Naive thymus-derived CD4-positive, alpha-beta T cell (primary cell): ENCODE results near the gene IFI27L2. TPM values are rescaled to one million over a fixed set of nuclear protein-coding genes. Genes with fewer than 3 reads are reported as not detected.

Experiments
- ATAC-seq: fragments of 150-1000 bp; cut with Tn5 transposase; 2 replicates; pipeline ENCODE4 v1.10.0; 2021; ENCODE audit warnings: mild to moderate bottlenecking, moderate library complexity
- CTCF ChIA-PET: fragments of 350-600 bp; sonication (Branson Sonifier 250); formaldehyde crosslinking; loops from one replicate; lab custom pipeline; 2021; ENCODE audit warnings: antibody characterized with exemption; lab: Charles Lee
- POLR2A ChIA-PET: fragments of 350-600 bp; sonication (Branson Sonifier 250); formaldehyde crosslinking; loops from one replicate; lab custom pipeline; 2021; ENCODE audit warnings: antibody characterized with exemption, inconsistent platforms; lab: Charles Lee
- DNase-seq, 9 donors: peaks; one replicate each; pipeline versions ENCODE4 v3.0.0 to v3.0.0-alpha.2; 2020 to 2022; ENCODE audit warnings: mixed read lengths in 1 of 9
- H3K27ac ChIP-seq: one replicate; pipeline ENCODE4 v1.7.0; 2013; ENCODE audit warnings: mild to moderate bottlenecking, low read depth, low read length, moderate library complexity
- H3K27me3 ChIP-seq, 2 donors: one replicate each; pipeline ENCODE4 v1.7.0; 2013; ENCODE audit warnings: low read length in 2 of 2, mild to moderate bottlenecking in 2 of 2, moderate library complexity in 2 of 2; ENCODE audit not compliant: control insufficient read depth in 2 of 2, insufficient read depth in 2 of 2
- H3K36me3 ChIP-seq, 3 experiments: 1 replicate in 2 of 3; 2 replicates in 1 of 3; pipeline ENCODE4 v1.7.0; 2013; ENCODE audit warnings: low read length in 3 of 3, mild to moderate bottlenecking in 3 of 3, moderate library complexity in 1 of 3; ENCODE audit not compliant: insufficient read depth in 3 of 3, control insufficient read depth in 2 of 3
- H3K4me1 ChIP-seq, 2 donors: one replicate each; pipeline ENCODE4 v1.7.0; 2013; ENCODE audit warnings: low read length in 2 of 2, mild to moderate bottlenecking in 2 of 2, moderate library complexity in 1 of 2; ENCODE audit not compliant: control insufficient read depth in 2 of 2, insufficient read depth in 2 of 2
- H3K4me3 ChIP-seq: 2 replicates; pipeline ENCODE4 v1.7.0; 2013; ENCODE audit warnings: mild to moderate bottlenecking, low read length
- H3K9me3 ChIP-seq, 3 experiments: 1 replicate in 2 of 3; 2 replicates in 1 of 3; pipeline ENCODE4 v1.7.0; 2013; ENCODE audit warnings: low read length in 3 of 3; ENCODE audit not compliant: control insufficient read depth in 2 of 3
- H3K27ac Mint-ChIP-seq, 9 donors: one replicate each; pipeline ENCODE4 v1.8.0; 2020 to 2022; ENCODE audit warnings: mixed read lengths in 9 of 9, mild to moderate bottlenecking in 8 of 9, moderate library complexity in 5 of 9, inconsistent platforms in 2 of 9
- H3K27me3 Mint-ChIP-seq, 5 donors: one replicate each; pipeline ENCODE4 v1.8.0; 2021 to 2022; ENCODE audit warnings: mixed read lengths in 5 of 5, mild to moderate bottlenecking in 1 of 5
- H3K36me3 Mint-ChIP-seq, 5 donors: one replicate each; pipeline ENCODE4 v1.8.0; 2020 to 2022; ENCODE audit warnings: mixed read lengths in 5 of 5, mild to moderate bottlenecking in 3 of 5, inconsistent platforms in 1 of 5
- H3K4me1 Mint-ChIP-seq, 7 donors: one replicate each; pipeline ENCODE4 v1.8.0; 2020 to 2022; ENCODE audit warnings: mixed read lengths in 7 of 7, mild to moderate bottlenecking in 3 of 7, inconsistent platforms in 1 of 7
- H3K4me3 Mint-ChIP-seq, 10 donors: one replicate each; pipeline ENCODE4 v1.8.0; 2020 to 2022; ENCODE audit warnings: mild to moderate bottlenecking in 10 of 10, mixed read lengths in 10 of 10, moderate library complexity in 6 of 10, inconsistent platforms in 2 of 10
- H3K9me3 Mint-ChIP-seq, 11 donors: one replicate each; pipeline ENCODE4 v1.8.0; 2020 to 2022; ENCODE audit warnings: mixed read lengths in 11 of 11, mild to moderate bottlenecking in 4 of 11, inconsistent platforms in 1 of 11, moderate library complexity in 1 of 11
- intact Hi-C, 2 donors: fragments of 100-400 bp; cut with micrococcal nuclease; formaldehyde crosslinking; loops; one replicate each; pipeline ENCODE4 v1.15.1; 2023
- polyA plus RNA-seq, 2 donors: library from polyadenylated mRNA; unstranded; fragments of 300-500 nt; fragmentation: Illumina TruSeq; gene quantifications; one replicate each; pipeline ENCODE4 v1.2.3, GENCODE V29; 2021
- total RNA-seq, 6 experiments: library from RNA in 5 of 6; stranded (reverse) in 5 of 6; gene quantifications; 1 replicate in 5 of 6; 2 replicates in 1 of 6; pipeline ENCODE4 v1.2.3 and lab custom pipeline; 2021 to 2026

The IFI27L2 gene
- total and polyA plus RNA-seq, 7 experiments from 2014 or later = 17.2 to 65.8 (median 29.2) TPM

GRCh38 chr14:94145902-94146527 is 16.6 kb upstream of the IFI27L2 start:
- Histone ChIP-seq H3K27ac (no peak overlapping the region), H3K9me3 (no peaks in the 10 kb centered on the region), H3K27me3 (no peaks in the 10 kb centered on the region), H3K36me3 (no peaks in the 10 kb centered on the region), H3K4me3 (no peak overlapping the region), H3K4me1 (peaks cover 0 to 6% of the 10 kb centered on the region in 2 donors)
- ChIA-PET POLR2A (interaction anchor here (0.6 to 1.1 kb wide), 2 partner anchors 12 to 153 kb away, joined by 3 read pairs; no protein-coding TSS in a partner anchor), CTCF (interaction anchor here (1.1 kb wide), 1 partner anchor 10 kb away, joined by 7 read pairs; no protein-coding TSS in a partner anchor)
- Mint-ChIP-seq H3K27ac (peak overlapping the region in 1 of 9 donors; percentile 34), H3K36me3 (no peaks in the 10 kb centered on the region), H3K27me3 (peaks cover 0 to 35% (median 0%) of the 10 kb centered on the region in 5 donors), H3K4me1 (peaks cover 3 to 17% (median 15%) of the 10 kb centered on the region in 7 donors), H3K4me3 (no peak overlapping the region), H3K9me3 (peaks cover 0 to 3% (median 0%) of the 10 kb centered on the region in 11 donors)
- no peak for DNase-seq
- no peak for ATAC-seq
- intact Hi-C loops = no loop called here

DNA sequence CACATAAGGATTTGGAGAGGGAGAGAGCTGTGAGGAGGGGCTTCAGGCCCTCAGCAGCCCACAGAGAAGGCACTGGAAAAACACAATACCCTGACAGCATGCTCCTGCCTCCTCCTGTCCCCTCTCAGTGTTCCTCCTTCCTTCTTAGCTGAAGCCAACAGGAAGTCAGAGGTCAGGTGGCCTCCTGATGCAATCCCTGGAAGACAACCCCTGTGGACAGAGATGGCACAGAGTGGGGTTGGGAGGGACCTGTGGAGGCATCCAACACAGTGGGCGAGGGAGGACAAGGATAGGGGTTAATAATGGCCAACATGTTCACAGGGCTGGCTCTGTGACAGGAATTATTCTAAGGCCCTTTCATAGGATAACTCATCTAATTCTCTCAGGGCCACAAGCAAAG is 15.4 kb upstream of the IFI27L2 start:
- peak overlapping the region in 2 of 9 donors; percentile 36 to 41 for H3K27ac Mint-ChIP-seq
- H3K4me3 ChIP-seq = no peak overlapping the region
- H3K4me1 Mint-ChIP-seq = peaks cover 3 to 17% (median 15%) of the 10 kb centered on the region in 7 donors
- intact Hi-C loops = no loop called here
- peaks cover 0 to 2% (median 0%) of the 10 kb centered on the region in 11 donors for H3K9me3 Mint-ChIP-seq
- ATAC-seq = no peak
- H3K36me3 Mint-ChIP-seq = no peaks in the 10 kb centered on the region
- peaks cover 0 to 26% (median 0%) of the 10 kb centered on the region in 5 donors for H3K27me3 Mint-ChIP-seq
- ChIA-PET CTCF (interaction anchor here (1.4 kb wide), 1 partner anchor 18 kb away, joined by 3 read pairs; no protein-coding TSS in a partner anchor), POLR2A (no interaction called here)
- H3K27ac ChIP-seq = no peak overlapping the region
- no peaks in the 10 kb centered on the region for H3K27me3 ChIP-seq
- no peaks in the 10 kb centered on the region for H3K9me3 ChIP-seq
- H3K4me3 Mint-ChIP-seq = no peak overlapping the region
- no peak for DNase-seq
- H3K4me1 ChIP-seq = peaks cover 0 to 6% of the 10 kb centered on the region in 2 donors
- H3K36me3 ChIP-seq = no peaks in the 10 kb centered on the region

DNA sequence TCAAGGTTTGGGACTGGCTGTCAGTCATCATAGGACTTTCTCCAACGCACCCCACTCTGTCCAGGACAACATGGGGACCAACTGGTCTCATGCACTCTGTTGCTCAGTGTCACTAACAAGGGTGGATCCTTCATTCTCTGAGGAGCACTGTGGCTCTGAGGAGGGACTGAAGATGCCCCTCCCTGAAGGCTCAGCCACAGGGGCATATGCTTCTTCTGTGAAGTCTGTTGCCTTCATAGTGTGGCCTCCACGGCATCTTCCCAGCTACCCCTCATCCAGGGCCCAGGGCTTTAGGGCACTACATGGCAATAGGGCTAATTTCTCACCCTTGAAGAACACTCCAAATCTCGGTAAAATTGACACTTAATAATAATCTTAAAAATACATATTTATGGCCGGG is 14.3 kb upstream of the IFI27L2 start:
- ChIA-PET CTCF (interaction anchor here (1.5 to 2.9 kb wide), 2 partner anchors 11 to 15 kb away, joined by 4 to 11 read pairs; no protein-coding TSS in a partner anchor), POLR2A (interaction anchor here (1.5 kb wide), 1 partner anchor 32 kb away, joined by 5 read pairs; no protein-coding TSS in a partner anchor)
- Histone ChIP-seq H3K4me1 (peaks cover 0 to 6% of the 10 kb centered on the region in 2 donors), H3K36me3 (no peaks in the 10 kb centered on the region), H3K4me3 (no peak overlapping the region), H3K27me3 (no peaks in the 10 kb centered on the region), H3K27ac (no peak overlapping the region), H3K9me3 (no peaks in the 10 kb centered on the region)
- Mint-ChIP-seq H3K27ac (no peak overlapping the region), H3K9me3 (peaks cover 0 to 2% (median 0%) of the 10 kb centered on the region in 11 donors), H3K4me1 (peaks cover 3 to 17% (median 15%) of the 10 kb centered on the region in 7 donors), H3K27me3 (peaks cover 0 to 18% (median 0%) of the 10 kb centered on the region in 5 donors), H3K36me3 (no peaks in the 10 kb centered on the region), H3K4me3 (no peak overlapping the region)
- intact Hi-C loops = no loop called here
- ATAC-seq (no peak), DNase-seq (no peak)

- CTCF ChIA-PET = interaction anchor here (1.5 to 2.9 kb wide), 3 partner anchors 11 to 38 kb away, joined by 4 to 12 read pairs (median 11); no protein-coding TSS in a partner anchor
- Mint-ChIP-seq H3K27me3 (peaks cover 0 to 13% (median 0%) of the 10 kb centered on the region in 5 donors), H3K36me3 (no peaks in the 10 kb centered on the region), H3K9me3 (peaks cover 0 to 2% (median 0%) of the 10 kb centered on the region in 11 donors), H3K4me1 (peaks cover 3 to 17% (median 15%) of the 10 kb centered on the region in 7 donors), H3K27ac (no peak overlapping the region), H3K4me3 (no peak overlapping the region)
- DNase-seq (no peak), ATAC-seq (no peak)
- Histone ChIP-seq H3K36me3 (no peaks in the 10 kb centered on the region), H3K4me1 (peaks cover 0 to 6% of the 10 kb centered on the region in 2 donors), H3K27me3 (no peaks in the 10 kb centered on the region), H3K9me3 (no peaks in the 10 kb centered on the region), H3K4me3 (no peak overlapping the region), H3K27ac (no peak overlapping the region)
- POLR2A ChIA-PET = interaction anchor here (0.6 to 1.5 kb wide), 2 partner anchors 9 to 33 kb away, joined by 4 to 5 read pairs; no protein-coding TSS in a partner anchor
- intact Hi-C loops = no loop called here
These were observed 13.8 kb upstream of the IFI27L2 start for GRCh38 chr14:94143239-94143638.

DNA sequence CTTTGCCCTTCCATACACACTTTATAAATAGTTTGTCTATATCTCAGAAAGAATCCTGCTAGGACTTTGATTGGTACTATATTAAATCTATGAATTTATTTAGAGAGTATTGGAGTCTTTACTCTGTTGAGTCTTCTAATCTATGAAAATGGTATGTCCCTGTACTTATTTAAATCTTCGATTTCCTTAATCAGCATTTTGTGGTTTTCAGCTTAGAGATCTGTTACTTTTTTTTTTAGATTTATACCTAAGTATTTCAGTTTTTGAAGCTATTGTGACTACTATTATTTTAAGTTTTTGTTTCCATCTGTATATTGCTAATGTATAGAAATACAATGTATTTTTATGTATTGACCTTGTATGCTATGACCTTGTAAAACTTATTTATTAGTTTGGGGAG is 13.4 kb upstream of the IFI27L2 start:
- H3K36me3 ChIP-seq = no peaks in the 10 kb centered on the region
- Mint-ChIP-seq H3K27me3 (peaks cover 0 to 9% (median 0%) of the 10 kb centered on the region in 5 donors), H3K4me3 (no peak overlapping the region), H3K4me1 (peaks cover 3 to 17% (median 15%) of the 10 kb centered on the region in 7 donors), H3K36me3 (no peaks in the 10 kb centered on the region), H3K27ac (peak overlapping the region in 1 of 9 donors; percentile 36), H3K9me3 (peaks cover 0 to 2% (median 0%) of the 10 kb centered on the region in 11 donors)
- no peaks in the 10 kb centered on the region for H3K9me3 ChIP-seq
- no peak overlapping the region for H3K27ac ChIP-seq
- no peaks in the 10 kb centered on the region for H3K27me3 ChIP-seq
- peaks cover 0 to 6% of the 10 kb centered on the region in 2 donors for H3K4me1 ChIP-seq
- ChIA-PET CTCF (interaction anchor here (0.6 to 2.9 kb wide), 5 partner anchors 10 to 172 kb away, joined by 3 to 12 read pairs (median 4); no protein-coding TSS in a partner anchor), POLR2A (interaction anchor here (0.6 to 1.5 kb wide), 2 partner anchors 10 to 33 kb away, joined by 4 to 5 read pairs; no protein-coding TSS in a partner anchor)
- intact Hi-C loops = no loop called here
- DNase-seq (no peak), ATAC-seq (no peak)
- H3K4me3 ChIP-seq = no peak overlapping the region

DNA sequence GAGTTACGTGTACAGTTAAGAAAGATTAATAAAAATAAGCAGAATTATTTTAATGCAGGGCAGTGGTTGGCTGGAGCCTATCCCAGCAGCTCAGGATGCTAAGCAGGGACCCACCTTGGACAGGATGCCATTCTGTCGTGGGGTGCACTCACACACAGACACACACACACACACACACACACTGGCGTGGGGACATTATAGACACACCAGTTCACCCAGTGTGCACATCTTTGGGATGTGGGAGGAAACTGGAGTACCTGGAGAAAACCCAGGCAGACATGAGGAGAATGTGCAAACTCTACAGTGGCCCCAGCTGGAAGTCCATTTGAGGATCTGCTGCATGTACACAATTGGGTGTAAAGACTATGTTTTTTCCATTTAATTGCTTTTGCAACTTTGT is 12.8 kb upstream of the IFI27L2 start:
- peaks cover 0 to 6% of the 10 kb centered on the region in 2 donors for H3K4me1 ChIP-seq
- ChIA-PET POLR2A (interaction anchor here (1.5 kb wide), 1 partner anchor 34 kb away, joined by 5 read pairs; no protein-coding TSS in a partner anchor), CTCF (interaction anchor here (0.6 to 2.9 kb wide), 7 partner anchors 10 to 171 kb away, joined by 3 to 12 read pairs (median 3); partner anchors contain the start of gene PPP4R4)
- Mint-ChIP-seq H3K4me3 (no peak overlapping the region), H3K27me3 (peaks cover 0 to 5% (median 0%) of the 10 kb centered on the region in 5 donors), H3K9me3 (peaks cover 0 to 2% (median 0%) of the 10 kb centered on the region in 11 donors), H3K36me3 (no peaks in the 10 kb centered on the region), H3K27ac (no peak overlapping the region), H3K4me1 (peaks cover 3 to 16% (median 12%) of the 10 kb centered on the region in 7 donors)
- H3K27ac ChIP-seq = no peak overlapping the region
- H3K27me3 ChIP-seq = no peaks in the 10 kb centered on the region
- H3K36me3 ChIP-seq = no peaks in the 10 kb centered on the region
- DNase-seq = no peak
- H3K4me3 ChIP-seq = no peak overlapping the region
- ATAC-seq = no peak
- intact Hi-C loops = no loop called here
- no peaks in the 10 kb centered on the region for H3K9me3 ChIP-seq
